Left renal cortex interstitium (tissue), 4 donors: Measurements from ENCODE around the gene TBX10. TPM values are rescaled to one million over a fixed set of nuclear protein-coding genes. Genes with fewer than 3 reads are reported as not detected.
"Not testable (repeated sequence)": the region's sequence is repeated elsewhere in the genome, so short reads cannot be mapped to it uniquely, and the experiment has no call there.

Source experiments
- DNase-seq, 4 donors: peaks; one replicate each; pipeline ENCODE4 v3.0.0-alpha.2; 2013; ENCODE audit warnings: low read depth in 4 of 4, low spot score in 2 of 4, missing footprints in 1 of 4
- polyA plus RNA-seq, 4 donors: library from polyadenylated mRNA; unstranded; fragments of 120-200 nt; gene quantifications; one replicate each; pipeline ENCODE4 v1.2.1, GENCODE V29; 2013; ENCODE audit not compliant: insufficient read length in 4 of 4

The TBX10 gene
- under 1 TPM in 2 of 4 donors, not detected in 2; 0.22 TPM for polyA plus RNA-seq

- DNase-seq, result no peak
These were observed at the start of gene TBX10 for GRCh38 chr11:67639438-67639859. TBX10 (minus strand) TSS chr11:67639763; CDS start chr11:67639472, 291 bp downstream.

GRCh38 chr11:67689178-67689577, 49.6 kb upstream of the TBX10 start:
- no peak for DNase-seq

DNA sequence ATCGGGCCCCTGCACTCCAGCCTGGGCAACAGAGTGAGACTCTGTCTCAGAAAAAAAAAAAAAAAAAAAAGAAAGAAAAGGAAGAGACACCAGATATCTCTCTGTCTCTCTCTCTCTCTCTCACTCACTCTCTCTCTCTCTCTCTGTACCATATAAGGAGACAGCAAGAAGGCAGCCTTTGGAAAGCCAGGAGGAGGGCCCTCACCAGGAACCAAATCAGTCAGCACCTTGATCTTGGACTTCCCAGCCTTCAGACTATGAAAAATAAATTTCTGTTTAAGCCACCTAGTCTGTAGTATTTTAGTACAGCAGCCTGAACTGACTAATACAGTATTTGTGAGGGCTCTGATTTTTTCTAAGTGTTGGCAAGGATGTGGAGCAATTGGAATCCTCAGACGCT, 48.4 kb upstream of the TBX10 start:
- no peak for DNase-seq

GRCh38 chr11:67685641-67686332, 46.2 kb upstream of the TBX10 start:
- not testable (repeated sequence) for DNase-seq

GRCh38 chr11:67682126-67683034, 42.8 kb upstream of the TBX10 start:
- DNase-seq, result not testable (repeated sequence)

GRCh38 chr11:67680696-67681470, 41.3 kb upstream of the TBX10 start:
- no peak for DNase-seq

DNA sequence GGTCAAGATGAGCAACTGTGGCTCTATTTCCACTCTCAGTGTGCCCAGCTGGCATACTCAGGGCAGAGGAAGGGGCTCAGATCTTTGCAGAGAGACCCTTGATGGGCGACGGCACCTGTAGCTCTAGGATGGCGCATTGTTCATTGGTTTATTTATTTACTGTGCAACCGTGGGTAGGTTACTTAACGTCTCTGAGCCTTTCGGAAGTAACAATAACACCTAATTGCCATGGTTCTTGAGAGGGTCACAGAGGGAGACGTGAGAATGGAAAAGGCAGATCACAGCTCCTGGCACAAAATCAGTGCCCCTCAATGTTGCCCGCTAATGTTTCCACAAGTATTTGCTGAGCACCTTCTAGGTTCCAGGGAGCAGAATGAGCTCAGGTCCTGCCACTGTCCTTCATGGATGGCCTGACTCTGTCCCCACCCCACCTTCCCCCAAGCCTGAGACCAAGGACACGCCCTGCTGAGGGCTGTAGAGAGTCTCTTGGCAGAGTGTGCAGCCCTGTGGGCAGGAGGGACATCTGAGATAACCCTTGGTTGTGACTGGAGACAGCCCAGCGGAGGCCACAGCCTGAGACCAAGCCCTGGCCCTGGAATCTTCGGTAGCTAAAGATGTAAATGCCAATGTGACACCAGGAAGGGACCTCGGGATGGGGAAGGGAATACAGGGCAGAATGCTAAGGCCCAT, 35.6 kb upstream of the TBX10 start:
- DNase-seq, result no peak

- DNase-seq, result no peak
These were observed 34.9 kb upstream of the TBX10 start, which contains the start of gene ALDH3B2 for GRCh38 chr11:67674442-67674871. ALDH3B2 (minus strand) TSS chr11:67674623; CDS start chr11:67666935, 7,688 bp downstream.

- no peak for DNase-seq
These were observed 34.3 kb upstream of the TBX10 start for GRCh38 chr11:67673902-67674301.

DNA sequence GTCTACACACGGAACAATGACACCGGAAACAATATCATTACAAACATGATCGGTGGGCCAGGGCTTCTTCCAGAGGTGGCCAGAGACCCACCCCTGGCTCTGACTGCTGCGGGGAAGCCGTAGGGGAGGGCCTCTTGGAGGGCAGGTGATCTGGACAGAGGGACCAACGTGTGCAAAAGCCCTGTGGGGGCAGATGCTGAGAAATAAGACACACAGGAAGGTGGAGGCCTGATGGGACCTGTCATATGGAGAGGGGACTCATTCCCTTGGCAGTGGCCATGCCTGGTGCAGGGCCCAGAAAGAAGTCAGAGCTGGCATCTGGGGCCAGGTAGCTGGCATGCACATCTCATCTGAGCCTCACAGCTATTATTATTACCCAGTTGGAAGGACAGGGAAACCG, 33.8 kb upstream of the TBX10 start:
- no peak for DNase-seq

DNA sequence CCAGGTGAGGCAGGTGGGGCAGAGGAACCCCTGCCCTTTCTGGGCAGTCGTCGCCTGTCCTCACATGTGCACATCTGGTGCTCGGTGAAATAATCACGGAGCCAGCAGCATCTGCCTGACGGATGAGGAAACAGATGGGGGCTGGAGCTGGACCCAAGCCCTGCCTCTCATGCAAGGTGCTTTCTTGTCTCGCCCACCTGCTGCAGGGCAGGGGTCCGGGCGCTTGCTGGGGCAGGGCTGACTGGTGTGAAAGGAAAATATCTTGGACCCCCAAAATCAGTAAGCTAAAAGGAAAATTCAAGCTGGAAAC, 31.6 kb upstream of the TBX10 start:
- DNase-seq, result no peak

DNA sequence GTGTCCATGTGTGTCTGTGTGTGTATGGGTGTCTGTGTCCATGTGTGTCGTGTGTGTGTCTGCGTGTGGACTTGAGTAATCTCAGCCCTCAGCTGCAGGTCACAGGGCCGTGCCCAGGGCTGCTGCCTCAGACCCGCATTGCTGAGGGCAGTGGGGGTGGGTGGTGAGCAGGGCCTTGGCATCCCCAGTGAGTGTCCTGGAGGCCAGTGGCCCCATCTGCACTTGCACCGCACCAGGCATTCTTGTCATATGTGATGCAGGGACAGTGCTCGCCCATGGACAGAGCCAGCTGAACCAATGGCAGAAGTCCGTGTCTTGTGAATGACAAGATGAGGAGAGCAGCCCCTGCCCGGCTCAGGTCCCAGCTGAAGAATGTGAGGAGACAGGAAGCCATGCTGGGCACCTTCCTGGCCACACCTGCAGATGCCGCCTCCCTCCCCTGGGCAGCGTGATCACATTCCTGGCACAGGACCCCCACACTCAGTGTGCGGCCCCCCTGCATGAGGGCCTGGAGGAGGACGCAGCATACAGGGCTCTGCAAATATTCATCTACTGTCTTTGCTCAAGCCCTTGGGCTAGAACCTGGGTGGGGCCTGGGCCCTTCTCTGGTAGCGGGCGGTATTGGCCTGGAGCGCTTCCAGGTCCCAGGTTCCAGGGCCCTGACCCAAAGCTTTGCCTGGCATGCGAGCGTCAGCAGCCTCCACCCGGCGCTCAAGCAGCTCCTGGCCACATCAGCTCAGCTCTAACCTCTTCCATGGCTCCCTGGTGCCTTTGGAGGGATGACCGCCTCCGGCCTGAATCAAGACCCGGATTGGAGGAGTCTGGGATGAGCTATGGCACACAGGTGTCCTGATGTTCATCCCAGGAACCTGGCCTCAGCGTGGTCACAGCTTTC, 31.0 kb upstream of the TBX10 start:
- DNase-seq, result no peak

DNA sequence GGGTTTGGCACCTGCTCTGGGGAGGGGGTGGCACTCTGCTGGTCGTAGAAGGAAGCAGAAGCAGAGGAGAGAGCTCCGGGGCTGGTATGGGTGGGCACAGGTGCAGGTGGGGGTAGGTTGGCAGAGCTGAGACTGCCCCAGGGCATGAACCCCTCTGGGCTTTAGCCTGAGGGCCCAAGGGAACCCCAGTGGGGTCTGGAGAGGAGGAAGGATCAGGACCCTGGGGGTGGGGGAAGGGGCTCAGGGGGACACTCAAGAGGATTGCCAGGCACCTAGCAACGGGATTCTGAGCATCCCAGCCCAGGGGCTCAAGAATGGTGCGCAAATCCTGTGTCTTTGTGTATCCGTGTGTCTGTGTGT, 28.6 kb upstream of the TBX10 start:
- DNase-seq, result no peak

DNA sequence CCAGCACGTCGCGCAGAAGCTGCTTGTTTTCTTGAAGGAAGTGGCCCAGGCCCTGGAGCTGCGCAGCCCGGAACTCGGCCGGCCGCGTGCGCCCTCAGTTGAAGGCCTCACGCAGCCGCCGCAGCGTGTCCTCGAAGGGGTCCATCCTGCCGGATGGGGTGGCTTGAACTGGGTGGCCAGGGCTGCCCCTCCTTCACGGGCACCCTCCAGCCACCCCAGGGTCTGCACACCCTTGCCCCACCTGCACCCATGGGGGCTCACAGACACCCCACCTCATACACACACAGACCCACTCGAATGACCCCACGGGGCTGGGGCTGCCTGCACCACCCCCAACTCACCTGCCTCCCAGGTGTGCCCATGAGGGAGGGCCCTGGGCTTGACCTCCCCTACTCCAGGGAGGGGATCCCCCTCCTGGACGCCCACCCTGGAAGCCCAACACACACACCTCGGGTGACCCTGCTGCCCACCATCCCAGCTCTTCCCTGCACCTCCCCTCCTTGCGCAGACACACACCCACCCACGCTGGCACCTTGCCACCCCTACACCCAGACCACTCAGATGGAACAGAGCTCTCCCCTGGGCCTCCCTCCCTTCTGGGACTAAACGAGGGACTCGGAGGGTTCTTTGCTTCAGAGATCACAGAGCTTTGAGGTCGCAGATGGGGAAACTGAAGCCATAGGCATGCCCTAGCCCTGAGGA, 28.1 kb upstream of the TBX10 start:
- no peak for DNase-seq

DNA sequence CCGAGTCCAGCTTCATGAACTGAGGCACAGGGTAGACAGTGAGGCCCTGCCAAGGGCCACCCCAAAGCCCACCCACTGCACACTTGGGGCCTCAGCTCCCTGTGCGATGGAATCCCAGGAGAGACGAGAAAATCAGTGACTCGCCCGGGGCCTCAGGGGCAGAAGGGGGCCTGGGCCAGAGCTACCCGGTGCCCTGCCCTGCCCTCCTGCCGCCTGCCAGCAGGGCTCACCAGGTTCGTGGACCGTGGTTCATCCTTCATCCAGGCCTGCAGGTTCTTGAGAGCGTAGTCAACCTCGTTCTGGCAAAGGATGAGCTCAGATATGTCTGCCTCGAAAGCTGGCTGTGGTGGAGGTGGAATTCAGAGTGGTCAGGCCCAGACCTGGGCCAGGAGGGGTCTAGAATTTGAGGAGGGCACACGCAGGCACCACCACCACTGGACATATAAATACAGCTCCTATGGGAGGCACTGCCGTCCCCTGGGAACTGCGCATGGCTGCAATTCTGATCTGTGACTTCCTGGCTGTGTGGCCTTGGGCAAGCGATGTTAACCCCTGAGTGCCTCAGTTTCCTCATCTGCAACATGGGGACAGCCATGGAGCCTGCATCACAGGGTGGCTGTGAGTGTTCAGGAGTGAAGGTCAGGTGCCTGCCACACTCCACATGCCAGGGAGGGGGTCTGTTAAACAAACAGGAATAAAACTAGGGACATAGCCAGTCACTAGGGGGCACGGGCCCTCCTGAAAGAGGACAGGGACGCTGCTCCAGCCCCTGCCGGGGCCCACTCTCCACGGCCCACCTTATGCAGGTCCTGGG, 27.3 kb upstream of the TBX10 start:
- no peak for DNase-seq

DNA sequence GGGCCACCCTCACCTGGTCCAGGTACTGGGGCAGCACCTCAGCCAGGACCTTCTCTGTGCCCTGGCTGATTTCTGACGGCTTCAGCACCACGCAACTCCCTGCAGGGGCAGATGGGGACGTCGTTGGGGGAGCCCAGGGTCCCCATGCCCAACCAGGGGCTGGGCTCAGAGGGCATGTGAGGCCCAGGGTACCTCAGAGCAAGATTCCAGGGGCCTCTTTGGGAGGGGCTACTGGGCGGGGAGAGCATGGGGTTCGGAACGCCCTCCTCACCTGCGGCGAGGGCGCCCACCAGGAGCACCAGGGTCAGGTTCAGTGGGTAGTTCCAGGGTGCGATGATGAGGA, 26.7 kb upstream of the TBX10 start:
- DNase-seq, result no peak

DNA sequence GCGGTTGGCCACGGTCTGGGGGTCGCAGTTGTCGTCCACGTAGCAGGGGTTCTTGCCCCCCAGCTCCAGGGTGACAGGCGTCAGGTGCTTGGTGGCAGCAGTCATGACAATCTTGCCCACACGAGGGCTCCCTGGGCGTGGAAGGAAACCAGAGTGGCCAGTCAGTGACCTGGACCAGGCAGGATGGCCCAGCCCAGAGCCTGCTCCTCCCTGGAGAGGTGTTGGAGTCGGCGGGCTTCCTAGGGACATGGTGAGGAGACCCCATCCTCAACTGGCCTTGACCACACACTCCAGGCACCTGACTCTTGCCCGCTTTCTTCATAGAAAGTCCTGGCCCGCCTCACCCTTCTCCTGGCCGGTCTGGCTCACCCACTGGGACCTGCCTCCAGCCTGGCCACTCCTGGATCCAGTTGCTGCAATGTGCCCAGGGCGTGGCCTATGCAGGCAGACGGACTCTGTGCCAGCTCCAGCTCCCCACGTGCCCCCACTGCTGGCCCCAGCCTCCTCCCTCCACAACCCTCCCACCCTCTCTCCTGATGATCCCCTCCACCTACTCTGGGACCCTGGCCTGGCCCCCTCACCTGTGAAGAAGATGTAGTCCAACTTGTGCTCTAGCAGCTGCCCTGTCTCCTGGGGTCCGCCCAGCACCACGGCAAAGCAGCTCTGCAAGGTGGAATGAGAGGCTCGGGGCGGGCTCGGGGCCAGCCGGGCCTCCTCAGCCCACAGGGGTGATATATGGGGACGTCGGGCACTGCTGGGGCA, 26.2 kb upstream of the TBX10 start:
- no peak for DNase-seq
